HCT116 (cell line): ENCODE measurements around the gene ZNF470. TPM values are rescaled to one million over a fixed set of nuclear protein-coding genes. Genes with fewer than 3 reads are reported as not detected.
A peak's percentile ranks its signal among the peaks of the same experiment; 100 is the strongest.

ENCODE experiments used
- ATAC-seq: fragments of 200-7000 bp; cut with Tn5 transposase; 2 replicates; pipeline ENCODE4 v1.9.1; 2020; ENCODE audit warnings: mild to moderate bottlenecking, moderate library complexity
- BruUV-seq: library from RNA; stranded (reverse); fragments of 400-500 nt; replicated peaks from 2 replicates; lab custom pipeline; 2021; lab: Mats Ljungman, UMichigan
- CTCF ChIA-PET: fragments of 300-600 bp; sonication (Branson Sonifier 250); formaldehyde crosslinking; loops from one replicate; lab custom pipeline; 2021; ENCODE audit warnings: antibody characterized with exemption; lab: Charles Lee
- POLR2A ChIA-PET: fragments of 300-600, 350-600 bp; sonication (Branson Sonifier 250); formaldehyde crosslinking; loops from one replicate; lab custom pipeline; 2021; ENCODE audit warnings: antibody characterized with exemption; lab: Charles Lee
- RAD21 ChIA-PET, 2 experiments: fragments of 300-600 bp; sonication (Branson Sonifier 250); formaldehyde crosslinking; loops; one replicate each; lab custom pipeline; 2023; ENCODE audit warnings: low total read pairs in 2 of 2; ENCODE audit not compliant: uncharacterized antibody in 2 of 2, unreplicated experiment in 2 of 2, low non-redundant PET in 1 of 2; lab: Charles Lee
- DNase-seq: peaks from one replicate; pipeline ENCODE4 v3.0.0-alpha.2; 2010; ENCODE audit warnings: low read depth, low spot score
- H2AFZ ChIP-seq: fragments of 200-600 bp; shearing (Covaris generic), sonication (generic); 2 replicates; pipeline ENCODE4 v1.6.1; 2017; ENCODE audit warnings: low read depth, mixed run types, mixed read lengths, antibody characterized with exemption, low read length; ENCODE audit not compliant: poor library complexity, severe bottlenecking
- H3K27ac ChIP-seq: 2 replicates; pipeline ENCODE4 v1.5.1; 2012; ENCODE audit warnings: low read depth, low read length
- H3K27me3 ChIP-seq: fragments of 200-600 bp; sonication (generic); 2 replicates; pipeline ENCODE4 v1.6.1; 2016; ENCODE audit warnings: mixed run types, low read length, mixed read lengths; ENCODE audit not compliant: insufficient read depth
- H3K36me3 ChIP-seq, 2 experiments: fragments of 200-500 bp in 1 of 2; fragments of 200-600 bp in 1 of 2; sonication (Bioruptor generic) in 1 of 2; sonication (generic) in 1 of 2; 2 replicates each; pipeline versions ENCODE4 v1.5.1 to v1.6.1; 2014 to 2016; ENCODE audit warnings: low read length in 2 of 2, inconsistent platforms in 1 of 2, mixed read lengths in 1 of 2, mixed run types in 1 of 2; ENCODE audit not compliant: insufficient read depth in 2 of 2, control insufficient read depth in 1 of 2
- H3K4me1 ChIP-seq, 2 experiments: fragments of 200-600 bp in 1 of 2; sonication (generic) in 1 of 2; 2 replicates each; pipeline versions ENCODE4 v1.5.1 to v1.6.1; 2012 to 2017; ENCODE audit warnings: low read length in 2 of 2, inconsistent platforms in 1 of 2, mild to moderate bottlenecking in 1 of 2, mixed read lengths in 1 of 2, mixed run types in 1 of 2, moderate library complexity in 1 of 2; ENCODE audit not compliant: insufficient read depth in 2 of 2, control insufficient read depth in 1 of 2
- H3K4me2 ChIP-seq: fragments of 200-600 bp; sonication (generic); 2 replicates; pipeline ENCODE4 v1.6.1; 2017; ENCODE audit warnings: mixed run types, low read length, mixed read lengths
- H3K4me3 ChIP-seq, 2 experiments: fragments of 200-600 bp in 1 of 2; sonication (generic) in 1 of 2; replicated peaks in 1 of 2; 2 replicates each; pipeline ENCODE4 v1.5.1; 2011 to 2016; ENCODE audit warnings: low read length in 2 of 2, control low read depth in 1 of 2, low read depth in 1 of 2, mild to moderate bottlenecking in 1 of 2, mixed read lengths in 1 of 2, mixed run types in 1 of 2
- H3K79me2 ChIP-seq: fragments of 200-600 bp; sonication (generic); 2 replicates; pipeline ENCODE4 v1.6.1; 2017; ENCODE audit warnings: mild to moderate bottlenecking, mixed run types, low read length, moderate library complexity, mixed read lengths; ENCODE audit not compliant: insufficient read depth
- H3K9ac ChIP-seq: fragments of 200-600 bp; sonication (generic); 2 replicates; pipeline ENCODE4 v1.6.1; 2016; ENCODE audit warnings: low read length, mixed read lengths
- H3K9me2 ChIP-seq: fragments of 200-600 bp; sonication (generic), shearing (Covaris generic); 2 replicates; pipeline ENCODE4 v1.6.1; 2017; ENCODE audit warnings: mixed run types, mild to moderate bottlenecking, moderate library complexity; ENCODE audit not compliant: insufficient read depth
- H3K9me3 ChIP-seq, 2 experiments: fragments of 200-500 bp in 1 of 2; fragments of 200-600 bp in 1 of 2; sonication (Bioruptor generic) in 1 of 2; sonication (generic) in 1 of 2; 2 replicates each; pipeline ENCODE4 v1.6.1; 2014 to 2017; ENCODE audit warnings: low read length in 2 of 2, mixed read lengths in 2 of 2, inconsistent platforms in 1 of 2, low read depth in 1 of 2, mild to moderate bottlenecking in 1 of 2, mixed run types in 1 of 2, moderate library complexity in 1 of 2; ENCODE audit not compliant: control insufficient read depth in 1 of 2, insufficient read depth in 1 of 2
- H4K20me1 ChIP-seq: fragments of 200-600 bp; sonication (generic), shearing (Covaris generic); 2 replicates; pipeline ENCODE4 v1.6.1; 2017; ENCODE audit warnings: mixed run types, mild to moderate bottlenecking, moderate library complexity; ENCODE audit not compliant: insufficient read depth
- YY1 ChIP-seq: IDR thresholded peaks from 2 replicates; pipeline ENCODE4 v1.6.1; 2011; ENCODE audit warnings: low read length, low read depth, moderate library complexity, mild to moderate bottlenecking; ENCODE audit not compliant: insufficient replicate concordance; ENCODE audit errors: extremely low read depth
- intact Hi-C: fragments of 100-400 bp; cut with micrococcal nuclease; formaldehyde crosslinking; loops from 2 replicates; pipeline ENCODE4 v1.10.0; 2022
- total RNA-seq: library from RNA; stranded (reverse); gene quantifications from one replicate; pipeline ENCODE4 v1.2.1, GENCODE V29; 2021; ENCODE audit not compliant: unreplicated experiment
- TF ChIP-seq, protein P1 (sequence below): IDR thresholded peaks from 2 replicates; pipeline ENCODE4 v1.6.1; 2012; ENCODE audit warnings: low read depth

Gene ZNF470
- total RNA-seq, 1 experiment from 2014 or later = not detected

DNA sequence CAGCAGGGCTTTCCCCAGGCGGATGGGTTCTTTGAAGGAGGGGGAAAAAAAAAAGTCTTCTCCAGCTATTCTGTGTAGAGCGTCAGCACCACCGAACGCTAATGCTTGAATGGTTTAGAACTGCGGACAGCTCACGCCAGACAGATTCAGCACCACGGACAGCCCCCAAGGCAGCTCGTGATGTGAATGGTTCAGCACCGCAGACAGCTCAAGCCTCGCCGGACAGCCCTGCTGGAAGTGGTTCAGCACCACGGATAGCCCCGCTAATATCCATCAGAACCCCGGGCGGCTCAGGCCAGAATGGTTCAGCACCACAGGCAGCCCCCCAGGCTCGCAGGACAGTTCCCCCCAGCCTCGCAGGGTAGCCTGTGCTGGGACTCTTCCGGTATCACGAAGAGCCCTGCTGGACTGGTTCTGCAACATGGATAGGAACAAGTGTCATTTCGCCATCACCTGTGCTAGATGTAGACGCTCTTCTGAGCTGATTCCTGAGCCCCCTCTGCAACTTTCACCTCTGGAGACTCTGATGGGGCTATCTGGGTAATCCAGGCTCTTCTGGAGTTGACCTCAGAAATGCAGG is 70.8 kb downstream of the ZNF470 start:
- H3K9me2 ChIP-seq = no peaks in the 10 kb centered on the region
- DNase-seq (no peak), ATAC-seq (no peak)
- no peaks in the 10 kb centered on the region for H3K27me3 ChIP-seq
- no peak overlapping the region for H3K4me2 ChIP-seq
- TF ChIP-seq, protein P1, sequence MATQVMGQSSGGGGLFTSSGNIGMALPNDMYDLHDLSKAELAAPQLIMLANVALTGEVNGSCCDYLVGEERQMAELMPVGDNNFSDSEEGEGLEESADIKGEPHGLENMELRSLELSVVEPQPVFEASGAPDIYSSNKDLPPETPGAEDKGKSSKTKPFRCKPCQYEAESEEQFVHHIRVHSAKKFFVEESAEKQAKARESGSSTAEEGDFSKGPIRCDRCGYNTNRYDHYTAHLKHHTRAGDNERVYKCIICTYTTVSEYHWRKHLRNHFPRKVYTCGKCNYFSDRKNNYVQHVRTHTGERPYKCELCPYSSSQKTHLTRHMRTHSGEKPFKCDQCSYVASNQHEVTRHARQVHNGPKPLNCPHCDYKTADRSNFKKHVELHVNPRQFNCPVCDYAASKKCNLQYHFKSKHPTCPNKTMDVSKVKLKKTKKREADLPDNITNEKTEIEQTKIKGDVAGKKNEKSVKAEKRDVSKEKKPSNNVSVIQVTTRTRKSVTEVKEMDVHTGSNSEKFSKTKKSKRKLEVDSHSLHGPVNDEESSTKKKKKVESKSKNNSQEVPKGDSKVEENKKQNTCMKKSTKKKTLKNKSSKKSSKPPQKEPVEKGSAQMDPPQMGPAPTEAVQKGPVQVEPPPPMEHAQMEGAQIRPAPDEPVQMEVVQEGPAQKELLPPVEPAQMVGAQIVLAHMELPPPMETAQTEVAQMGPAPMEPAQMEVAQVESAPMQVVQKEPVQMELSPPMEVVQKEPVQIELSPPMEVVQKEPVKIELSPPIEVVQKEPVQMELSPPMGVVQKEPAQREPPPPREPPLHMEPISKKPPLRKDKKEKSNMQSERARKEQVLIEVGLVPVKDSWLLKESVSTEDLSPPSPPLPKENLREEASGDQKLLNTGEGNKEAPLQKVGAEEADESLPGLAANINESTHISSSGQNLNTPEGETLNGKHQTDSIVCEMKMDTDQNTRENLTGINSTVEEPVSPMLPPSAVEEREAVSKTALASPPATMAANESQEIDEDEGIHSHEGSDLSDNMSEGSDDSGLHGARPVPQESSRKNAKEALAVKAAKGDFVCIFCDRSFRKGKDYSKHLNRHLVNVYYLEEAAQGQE = peak; percentile 71
- TF ChIP-seq YY1 = no peak
- intact Hi-C loops = no loop called here
- no peak overlapping the region for H3K27ac ChIP-seq
- no peak overlapping the region for H3K4me3 ChIP-seq
- no peaks in the 10 kb centered on the region for H3K79me2 ChIP-seq
- peaks cover 9 to 31% of the 10 kb centered on the region in 2 experiments; a peak in 2 of 4 replicates for H3K9me3 ChIP-seq
- ChIA-PET CTCF (no interaction called here), POLR2A (no interaction called here), RAD21 (no interaction called here)
- H3K36me3 ChIP-seq = no peaks in the 10 kb centered on the region
- no peak overlapping the region for H3K9ac ChIP-seq
- H2AFZ ChIP-seq = no peak overlapping the region
- H4K20me1 ChIP-seq = no peaks in the 10 kb centered on the region
- H3K4me1 ChIP-seq = no peaks in the 10 kb centered on the region
- no TSS peak for BruUV-seq

Other genes with a start within 250 kb of the ZNF470 start
- gene ZNF582, start 173.9 kb upstream of the ZNF470 start, total RNA-seq = not detected
- not detected for gene ZNF583, start 163.1 kb upstream of the ZNF470 start, total RNA-seq
- gene ZNF667, start 90.1 kb upstream of the ZNF470 start, total RNA-seq = not detected
- not detected for gene ZNF471, start 59.6 kb upstream of the ZNF470 start, total RNA-seq
- gene ZFP28, start 28.5 kb upstream of the ZNF470 start, total RNA-seq = not detected
- not detected for gene ZNF71, start 27.8 kb downstream of the ZNF470 start, total RNA-seq
- not detected for gene SMIM17, start 75.7 kb downstream of the ZNF470 start, total RNA-seq
- gene ZNF835, start 104.3 kb downstream of the ZNF470 start, total RNA-seq = not detected